Keratinocyte (primary cell): Measurements from ENCODE around the gene STRIP1. TPM values are rescaled to one million over a fixed set of nuclear protein-coding genes. Genes with fewer than 3 reads are reported as not detected.

Source experiments
- DNase-seq: peaks from one replicate; pipeline ENCODE4 v3.0.0-alpha.2; 2011; ENCODE audit warnings: low read depth, missing footprints, low spot score
- FAIRE-seq: peaks from 2 replicates; lab custom pipeline; 2011; peaks lifted over from hg19 to GRCh38; lab: Jason Lieb, UNC
- H2AFZ ChIP-seq: 2 replicates; pipeline ENCODE4 v1.6.0; 2012; ENCODE audit warnings: low read length, control low read depth, inconsistent platforms; ENCODE audit not compliant: control insufficient read depth
- H3K27ac ChIP-seq: 2 replicates; pipeline ENCODE4 v1.5.1; 2011; ENCODE audit warnings: low read length; ENCODE audit not compliant: control insufficient read depth, insufficient read depth
- H3K27me3 ChIP-seq: 3 replicates; pipeline ENCODE4 v1.6.0; 2011; ENCODE audit warnings: low read length; ENCODE audit not compliant: control insufficient read depth, insufficient read depth; ENCODE audit errors: extremely low read depth
- H3K36me3 ChIP-seq, 2 experiments: 2 replicates in 1 of 2; 3 replicates in 1 of 2; pipeline ENCODE4 v1.5.1; 2011; ENCODE audit warnings: low read length in 2 of 2, mild to moderate bottlenecking in 1 of 2; ENCODE audit not compliant: control insufficient read depth in 2 of 2, insufficient read depth in 2 of 2; ENCODE audit errors: extremely low read depth in 1 of 2
- H3K4me1 ChIP-seq: 3 replicates; pipeline ENCODE4 v1.5.1; 2011; ENCODE audit warnings: low read length; ENCODE audit not compliant: control insufficient read depth, insufficient read depth; ENCODE audit errors: extremely low read depth
- H3K4me2 ChIP-seq: 3 replicates; pipeline ENCODE4 v1.6.0; 2011; ENCODE audit warnings: low read depth, low read length; ENCODE audit not compliant: control insufficient read depth, insufficient read depth; ENCODE audit errors: extremely low read depth
- H3K4me3 ChIP-seq, 3 experiments: fragments of 200-600 bp in 1 of 3; sonication (generic) in 1 of 3; 2 replicates in 2 of 3; 3 replicates in 1 of 3; pipeline ENCODE4 v1.5.1; 2011 to 2016; ENCODE audit warnings: low read length in 3 of 3, mild to moderate bottlenecking in 3 of 3, control low read depth in 2 of 3, inconsistent platforms in 1 of 3, low read depth in 1 of 3, mixed read lengths in 1 of 3, mixed run types in 1 of 3, moderate library complexity in 1 of 3; ENCODE audit not compliant: control insufficient read depth in 2 of 3, insufficient read depth in 2 of 3; ENCODE audit errors: extremely low read depth in 1 of 3
- H3K79me2 ChIP-seq: 2 replicates; pipeline ENCODE4 v1.6.0; 2012; ENCODE audit warnings: low read length; ENCODE audit not compliant: control insufficient read depth, insufficient read depth
- H3K9ac ChIP-seq: 3 replicates; pipeline ENCODE4 v1.6.0; 2011; ENCODE audit warnings: low read length; ENCODE audit not compliant: control insufficient read depth, insufficient read depth; ENCODE audit errors: extremely low read depth
- H3K9me1 ChIP-seq: 3 replicates; pipeline ENCODE4 v1.6.0; 2011; ENCODE audit warnings: low read length; ENCODE audit not compliant: control insufficient read depth, insufficient read depth; ENCODE audit errors: extremely low read depth
- H3K9me3 ChIP-seq: 2 replicates; pipeline ENCODE4 v1.5.1; 2012; ENCODE audit warnings: low read depth, low read length; ENCODE audit not compliant: control insufficient read depth
- H4K20me1 ChIP-seq: 3 replicates; pipeline ENCODE4 v1.6.0; 2011; ENCODE audit warnings: low read length; ENCODE audit not compliant: control insufficient read depth, insufficient read depth; ENCODE audit errors: extremely low read depth
- CTCF ChIP-seq, 3 experiments: IDR thresholded peaks in 1 of 3; conservative IDR thresholded peaks in 1 of 3; optimal IDR thresholded peaks in 1 of 3; 2 replicates in 2 of 3; 3 replicates in 1 of 3; pipeline versions ENCODE3 to v1.5.1; 2011; ENCODE audit warnings: low read length in 3 of 3, mild to moderate bottlenecking in 3 of 3, moderate library complexity in 2 of 3, control low read depth in 1 of 3, inconsistent platforms in 1 of 3; ENCODE audit not compliant: insufficient read depth in 2 of 3; ENCODE audit errors: extremely low read depth in 1 of 3
- EZH2 ChIP-seq: IDR thresholded peaks from one replicate; pipeline ENCODE4 v1.6.1; 2012; ENCODE audit warnings: inconsistent platforms, mild to moderate bottlenecking, low read length, moderate library complexity
- dilution Hi-C: fragments of 300-500 bp; cut with MboI; formaldehyde crosslinking; loops from one replicate; pipeline ENCODE4 v1.7.0; 2020; ENCODE audit warnings: low sequenced_read_pairs; ENCODE audit not compliant: extremely low pct_ligation_motif_present
- polyA plus RNA-seq, 5 experiments: library from polyadenylated mRNA; depleted of rRNA in 3 of 5; stranded (reverse) in 3 of 5; stranded (forward) in 1 of 5; unstranded in 1 of 5; fragments of >200 nt; gene quantifications; 1 replicate in 1 of 5; 2 replicates in 3 of 5; 3 replicates in 1 of 5; pipeline versions ENCODE4 v1.2.1 to v1.2.3, GENCODE V29; 2011 to 2012; ENCODE audit warnings: missing spikeins in 2 of 5, low read depth in 1 of 5, low replicate concordance in 1 of 5

The STRIP1 gene
- polyA plus RNA-seq, 1 donor (not counting 4 experiments of a cell fraction or from before 2014, with no cell fraction given) = 24.6 TPM

GRCh38 chr1:110060034-110060661 lies 25.7 kb downstream of the STRIP1 start:
- DNase-seq (no peak), FAIRE-seq (no peak)
- Histone ChIP-seq H3K36me3 (peaks cover 8 to 33% of the 10 kb centered on the region in 2 experiments), H3K4me1 (peaks cover 25% of the 10 kb centered on the region), H3K9me3 (no peaks in the 10 kb centered on the region), H3K9me1 (peaks cover 8% of the 10 kb centered on the region), H4K20me1 (no peaks in the 10 kb centered on the region), H3K4me3 (no peak overlapping the region), H3K4me2 (no peak overlapping the region), H3K27me3 (no peaks in the 10 kb centered on the region), H3K27ac (no peak overlapping the region), H3K79me2 (no peaks in the 10 kb centered on the region), H2AFZ (no peak overlapping the region), H3K9ac (no peak overlapping the region)
- dilution Hi-C loops = no loop called here
- TF ChIP-seq CTCF (optimal IDR thresholded peaks at IDR 0.05 in 1 of 3, IDR thresholded peaks at IDR 0.05 in 1 of 3, conservative IDR thresholded peaks at IDR 0.05 in 1 of 3; ENCODE audit: extremely low read depth in 1 of 3, insufficient read depth in 2 of 3, low read length in 3 of 3) (peak; percentile 91 to 98 (median 97)), EZH2 (no peak)

- Histone ChIP-seq H3K27ac (no peak overlapping the region), H3K4me3 (no peak overlapping the region), H2AFZ (no peak overlapping the region), H3K4me2 (no peak overlapping the region), H4K20me1 (no peaks in the 10 kb centered on the region), H3K9me3 (no peaks in the 10 kb centered on the region), H3K9me1 (peaks cover 8% of the 10 kb centered on the region), H3K9ac (no peak overlapping the region), H3K36me3 (peaks cover 8 to 29% of the 10 kb centered on the region in 2 experiments), H3K4me1 (peaks cover 20% of the 10 kb centered on the region), H3K79me2 (no peaks in the 10 kb centered on the region), H3K27me3 (no peaks in the 10 kb centered on the region)
- no peak for FAIRE-seq
- TF ChIP-seq CTCF (optimal IDR thresholded peaks at IDR 0.05 in 1 of 3, IDR thresholded peaks at IDR 0.05 in 1 of 3, conservative IDR thresholded peaks at IDR 0.05 in 1 of 3; ENCODE audit: extremely low read depth in 1 of 3, insufficient read depth in 2 of 3, low read length in 3 of 3) (no peak), EZH2 (no peak)
- dilution Hi-C loops = no loop called here
- DNase-seq = no peak
These were observed 26.2 kb downstream of the STRIP1 start for GRCh38 chr1:110060662-110061060.
